NB4 (cell line): ENCODE measurements around the gene PCDH12.

ENCODE experiments used
- MAX ChIP-seq: IDR thresholded peaks from 2 replicates; pipeline ENCODE4 v1.6.1; 2011; ENCODE audit warnings: low read depth, low read length
- MYC ChIP-seq: IDR thresholded peaks from 2 replicates; pipeline ENCODE4 v1.6.1; 2011; ENCODE audit warnings: low read depth, low read length
- POLR2A ChIP-seq: IDR thresholded peaks from 2 replicates; pipeline ENCODE4 v1.6.1; 2011; ENCODE audit warnings: mild to moderate bottlenecking; ENCODE audit not compliant: insufficient read length; ENCODE audit errors: extremely low read depth
- TF ChIP-seq, protein P1 (sequence below): IDR thresholded peaks from one replicate; pipeline ENCODE4 v1.5.1; 2012; ENCODE audit warnings: low read depth, low read length

DNA sequence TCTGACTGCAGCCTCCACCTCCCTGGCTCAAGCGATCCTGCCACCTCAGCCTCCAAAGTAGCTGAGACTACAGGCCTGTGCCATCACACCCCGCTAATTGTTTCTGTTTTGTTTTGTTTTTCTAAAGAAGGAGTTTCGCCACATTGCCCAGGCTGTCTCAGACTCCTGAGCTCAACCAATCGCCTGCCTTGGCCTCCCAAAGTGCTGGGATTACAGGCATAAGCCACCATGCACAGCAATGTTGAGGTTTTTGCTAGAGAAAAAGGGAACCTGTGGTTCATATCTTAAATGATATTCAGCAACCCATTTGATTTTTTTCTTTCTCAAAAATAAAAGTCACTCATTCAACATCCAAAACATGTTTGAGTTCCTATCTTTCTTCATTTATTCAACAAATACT lies 54.7 kb downstream of the PCDH12 start:
- TF ChIP-seq, protein P1, sequence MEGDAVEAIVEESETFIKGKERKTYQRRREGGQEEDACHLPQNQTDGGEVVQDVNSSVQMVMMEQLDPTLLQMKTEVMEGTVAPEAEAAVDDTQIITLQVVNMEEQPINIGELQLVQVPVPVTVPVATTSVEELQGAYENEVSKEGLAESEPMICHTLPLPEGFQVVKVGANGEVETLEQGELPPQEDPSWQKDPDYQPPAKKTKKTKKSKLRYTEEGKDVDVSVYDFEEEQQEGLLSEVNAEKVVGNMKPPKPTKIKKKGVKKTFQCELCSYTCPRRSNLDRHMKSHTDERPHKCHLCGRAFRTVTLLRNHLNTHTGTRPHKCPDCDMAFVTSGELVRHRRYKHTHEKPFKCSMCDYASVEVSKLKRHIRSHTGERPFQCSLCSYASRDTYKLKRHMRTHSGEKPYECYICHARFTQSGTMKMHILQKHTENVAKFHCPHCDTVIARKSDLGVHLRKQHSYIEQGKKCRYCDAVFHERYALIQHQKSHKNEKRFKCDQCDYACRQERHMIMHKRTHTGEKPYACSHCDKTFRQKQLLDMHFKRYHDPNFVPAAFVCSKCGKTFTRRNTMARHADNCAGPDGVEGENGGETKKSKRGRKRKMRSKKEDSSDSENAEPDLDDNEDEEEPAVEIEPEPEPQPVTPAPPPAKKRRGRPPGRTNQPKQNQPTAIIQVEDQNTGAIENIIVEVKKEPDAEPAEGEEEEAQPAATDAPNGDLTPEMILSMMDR = no peak
- no peak for TF ChIP-seq POLR2A
- no peak for TF ChIP-seq MAX
- no peak for TF ChIP-seq MYC
